Lung (tissue), 12 donors: ENCODE results near the gene DISP2. TPM values are rescaled to one million over a fixed set of nuclear protein-coding genes. Genes with fewer than 3 reads are reported as not detected.

ENCODE experiments used
- ATAC-seq: fragments of 200-7000 bp; cut with Tn5 transposase; one replicate; pipeline ENCODE4 v1.9.1; 2020; ENCODE audit warnings: moderate number of reproducible peaks; ENCODE audit not compliant: insufficient read depth, low FRiP score
- DNase-seq, 3 donors: peaks; one replicate each; pipeline ENCODE4 v3.0.0-alpha.2; 2013 to 2017
- H3K27ac ChIP-seq, 2 donors: one replicate each; pipeline ENCODE4 v1.5.1; 2013; ENCODE audit warnings: mild to moderate bottlenecking in 2 of 2, moderate library complexity in 2 of 2, control low read depth in 1 of 2, inconsistent platforms in 1 of 2, low read depth in 1 of 2, low read length in 1 of 2
- H3K27me3 ChIP-seq, 3 donors: one replicate each; pipeline ENCODE4 v1.5.1; 2013; ENCODE audit warnings: low read length in 2 of 3; ENCODE audit not compliant: control insufficient read depth in 3 of 3, insufficient read depth in 3 of 3
- H3K36me3 ChIP-seq, 4 donors: one replicate each; pipeline ENCODE4 v1.5.1; 2013; ENCODE audit warnings: low read length in 4 of 4, mild to moderate bottlenecking in 1 of 4, moderate library complexity in 1 of 4; ENCODE audit not compliant: control insufficient read depth in 4 of 4, insufficient read depth in 4 of 4
- H3K4me1 ChIP-seq, 5 donors: one replicate each; pipeline ENCODE4 v1.5.1; 2013; ENCODE audit warnings: low read length in 5 of 5, mild to moderate bottlenecking in 2 of 5, moderate library complexity in 1 of 5; ENCODE audit not compliant: control insufficient read depth in 5 of 5, insufficient read depth in 5 of 5
- H3K4me3 ChIP-seq: one replicate; pipeline ENCODE4 v1.5.1; 2013; ENCODE audit warnings: mild to moderate bottlenecking, control low read depth, moderate library complexity
- H3K9ac ChIP-seq, 2 donors: one replicate each; pipeline ENCODE4 v1.5.1; 2013; ENCODE audit warnings: low read length in 2 of 2, control low read depth in 1 of 2; ENCODE audit not compliant: insufficient read depth in 1 of 2
- H3K9me3 ChIP-seq, 4 donors: one replicate each; pipeline ENCODE4 v1.5.1; 2013; ENCODE audit warnings: low read length in 3 of 4, mild to moderate bottlenecking in 1 of 4, moderate library complexity in 1 of 4; ENCODE audit not compliant: control insufficient read depth in 4 of 4, insufficient read depth in 3 of 4
- WGBS, 2 donors: extraction: QIAGEN DNeasy Blood & Tissue Kit; methylation state at CpG; one replicate each; pipeline ENCODE4 v1.1.7; 2013; 5-methylcytosine and 5-hydroxymethylcytosine counted together
- polyA plus RNA-seq, 2 donors: library from polyadenylated mRNA; stranded (reverse); fragments of 200-250 nt; gene quantifications; one replicate each; pipeline ENCODE4 v1.2.1, GENCODE V29; 2013
- total RNA-seq, 2 donors: library from RNA; depleted of rRNA in 1 of 2; stranded (reverse); fragments of >200 nt in 1 of 2; gene quantifications; one replicate each; pipeline ENCODE4 v1.2.1, GENCODE V29; 2014 to 2021
- TF ChIP-seq, protein P1 (sequence below): IDR thresholded peaks from 2 replicates; pipeline ENCODE4 v1.5.1; 2012; ENCODE audit warnings: mild to moderate bottlenecking; ENCODE audit errors: control extremely low read depth, extremely low read depth
- donor health status: control.
- donor health status: control.
- donor health status: Bipolar disorder and iron deficiency.
- donor health status: healthy.
- donor health status: DM: yes; HTN: yes; CAD: no.

The DISP2 gene
- total and polyA plus RNA-seq, 4 donors, result 0.06 to 2.5 (median 0.76) TPM

GRCh38 chr15:40363611-40364010 lies 5.6 kb downstream of the DISP2 start:
- ATAC-seq, result no peak
- TF ChIP-seq, protein P1, sequence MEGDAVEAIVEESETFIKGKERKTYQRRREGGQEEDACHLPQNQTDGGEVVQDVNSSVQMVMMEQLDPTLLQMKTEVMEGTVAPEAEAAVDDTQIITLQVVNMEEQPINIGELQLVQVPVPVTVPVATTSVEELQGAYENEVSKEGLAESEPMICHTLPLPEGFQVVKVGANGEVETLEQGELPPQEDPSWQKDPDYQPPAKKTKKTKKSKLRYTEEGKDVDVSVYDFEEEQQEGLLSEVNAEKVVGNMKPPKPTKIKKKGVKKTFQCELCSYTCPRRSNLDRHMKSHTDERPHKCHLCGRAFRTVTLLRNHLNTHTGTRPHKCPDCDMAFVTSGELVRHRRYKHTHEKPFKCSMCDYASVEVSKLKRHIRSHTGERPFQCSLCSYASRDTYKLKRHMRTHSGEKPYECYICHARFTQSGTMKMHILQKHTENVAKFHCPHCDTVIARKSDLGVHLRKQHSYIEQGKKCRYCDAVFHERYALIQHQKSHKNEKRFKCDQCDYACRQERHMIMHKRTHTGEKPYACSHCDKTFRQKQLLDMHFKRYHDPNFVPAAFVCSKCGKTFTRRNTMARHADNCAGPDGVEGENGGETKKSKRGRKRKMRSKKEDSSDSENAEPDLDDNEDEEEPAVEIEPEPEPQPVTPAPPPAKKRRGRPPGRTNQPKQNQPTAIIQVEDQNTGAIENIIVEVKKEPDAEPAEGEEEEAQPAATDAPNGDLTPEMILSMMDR, result no peak

GRCh38 chr15:40364251-40364650 lies 6.2 kb downstream of the DISP2 start:
- ATAC-seq, result no peak
- no peak for DNase-seq
- Histone ChIP-seq H3K27me3 (peaks cover 0 to 7% (median 0%) of the 10 kb centered on the region in 3 donors), H3K4me1 (peaks cover 0 to 13% (median 0%) of the 10 kb centered on the region in 5 donors), H3K9me3 (no peaks in the 10 kb centered on the region), H3K36me3 (no peaks in the 10 kb centered on the region), H3K27ac (no peak overlapping the region), H3K4me3 (no peak overlapping the region), H3K9ac (no peak overlapping the region)
- TF ChIP-seq, protein P1, result no peak
- 69 to 79% methylated on average over 6 of the region's 6 CpGs for WGBS, 2 donors

More at GRCh38 chr15:40363611-40364010, 5.6 kb downstream of the DISP2 start:
- 85 to 90% methylated on average over 8 of the region's 8 CpGs for WGBS, 2 donors
- Histone ChIP-seq H3K27ac (no peak overlapping the region), H3K9ac (no peak overlapping the region), H3K4me1 (peaks cover 0 to 14% (median 0%) of the 10 kb centered on the region in 5 donors), H3K36me3 (no peaks in the 10 kb centered on the region), H3K9me3 (no peaks in the 10 kb centered on the region), H3K27me3 (peaks cover 0 to 13% (median 0%) of the 10 kb centered on the region in 3 donors), H3K4me3 (no peak overlapping the region)
- DNase-seq, result no peak

- DNase-seq (no peak), ATAC-seq (no peak)
- peaks cover 0 to 7% (median 0%) of the 10 kb centered on the region in 3 donors for H3K27me3 ChIP-seq
- TF ChIP-seq, protein P1, result no peak
- no peak overlapping the region for H3K27ac ChIP-seq
- H3K9ac ChIP-seq, result no peak overlapping the region
- no peaks in the 10 kb centered on the region for H3K9me3 ChIP-seq
- H3K36me3 ChIP-seq, result no peaks in the 10 kb centered on the region
- peaks cover 0 to 13% (median 0%) of the 10 kb centered on the region in 5 donors for H3K4me1 ChIP-seq
- WGBS, 2 donors, result 90 to 91% methylated on average over 5 of the region's 5 CpGs
- H3K4me3 ChIP-seq, result no peak overlapping the region
These were observed 7.0 kb downstream of the DISP2 start for GRCh38 chr15:40365016-40365415.
